Stimulated activated CD4-positive, alpha-beta T cell treated with anti-CD3 and anti-CD28 coated beads, Interleukin-2, amount 100 ng/mL, for 24 hours (primary cell): ENCODE data around the gene NCAPH2.
A peak's percentile ranks its signal among the peaks of the same experiment; 100 is the strongest.

Experiments
- DNase-seq, 2 donors: peaks; one replicate each; pipeline ENCODE4 v3.0.0-alpha.2; 2020

The NCAPH2 gene

GRCh38 chr22:50474710-50475651, 33.0 kb upstream of the NCAPH2 start, which contains the start of gene SBF1:
TSS of gene SBF1 (minus strand) at chr22:50475035. CDS start at chr22:50474840, 195 bp downstream.
- peak; percentile 91 to 92 for DNase-seq

- DNase-seq, result no peak
These were observed 32.4 kb upstream of the NCAPH2 start for GRCh38 chr22:50475652-50476002.

GRCh38 chr22:50476868-50477267, 31.2 kb upstream of the NCAPH2 start:
- DNase-seq, result no peak

GRCh38 chr22:50477923-50478322, 30.1 kb upstream of the NCAPH2 start:
- DNase-seq, result no peak

- DNase-seq, result no peak
These were observed 28.3 kb upstream of the NCAPH2 start for GRCh38 chr22:50479721-50480120.

- no peak for DNase-seq
These were observed 27.0 kb upstream of the NCAPH2 start for GRCh38 chr22:50481045-50481439.

- DNase-seq, result peak; percentile 74 to 77
These were observed 26.5 kb upstream of the NCAPH2 start, which contains the start of gene ADM2 for GRCh38 chr22:50481440-50482106. TSS of gene ADM2 (plus strand) at chr22:50481543. CDS start at chr22:50481848, 305 bp downstream.

GRCh38 chr22:50482107-50483074, 25.6 kb upstream of the NCAPH2 start:
- DNase-seq, result no peak

GRCh38 chr22:50483106-50483505, 24.9 kb upstream of the NCAPH2 start:
- DNase-seq, result no peak

- DNase-seq, result no peak
These were observed 24.5 kb upstream of the NCAPH2 start for GRCh38 chr22:50483556-50483955.

- DNase-seq, result no peak
These were observed 23.8 kb upstream of the NCAPH2 start for GRCh38 chr22:50483977-50484853.

GRCh38 chr22:50485221-50486131, 22.5 kb upstream of the NCAPH2 start:
- DNase-seq, result no peak

GRCh38 chr22:50486561-50487289, 21.3 kb upstream of the NCAPH2 start, which contains the start of gene MIOX:
TSS of gene MIOX (plus strand) at chr22:50486859. CDS start at chr22:50486898, 39 bp downstream.
- no peak for DNase-seq

GRCh38 chr22:50487290-50488005, 20.6 kb upstream of the NCAPH2 start:
- no peak for DNase-seq

GRCh38 chr22:50488006-50488677, 19.9 kb upstream of the NCAPH2 start:
- DNase-seq, result no peak

- no peak for DNase-seq
These were observed 19.1 kb upstream of the NCAPH2 start for GRCh38 chr22:50488886-50489285.

- DNase-seq, result no peak
These were observed 18.4 kb upstream of the NCAPH2 start for GRCh38 chr22:50489363-50490243.
